ENCODE data around the gene RGS3. TPM values are rescaled to one million over a fixed set of nuclear protein-coding genes. Genes with fewer than 3 reads are reported as not detected.
A peak's percentile ranks its signal among the peaks of the same experiment; 100 is the strongest.

RGS3 gene
- total RNA-seq, 1 experiment from 2014 or later: 39.4 TPM

GRCh38 chr9:113566016-113566711 is 102.6 kb downstream of the RGS3 start:
- ChIA-PET RAD21 (ENCODE audit: low non-redundant PET in 1 of 2, low total read pairs in 2 of 2, uncharacterized antibody in 2 of 2, unreplicated experiment in 2 of 2) (no interaction called here), CTCF (no interaction called here), POLR2A (interaction anchor here (0.7 to 1.6 kb wide), 2 partner anchors 13 to 21 kb away, joined by 3 to 5 read pairs; no protein-coding TSS in a partner anchor)
- no TSS peak for BruUV-seq (replicated peaks)
- Histone ChIP-seq H3K4me1 (ENCODE audit: control insufficient read depth in 1 of 2, insufficient read depth in 2 of 2, low read length in 2 of 2) (peaks cover 30 to 38% of the 10 kb centered on the region in 2 experiments), H4K20me1 (ENCODE audit: insufficient read depth) (no peaks in the 10 kb centered on the region), H3K79me2 (ENCODE audit: insufficient read depth, low read length) (no peaks in the 10 kb centered on the region), H3K36me3 (ENCODE audit: control insufficient read depth in 1 of 2, insufficient read depth in 2 of 2, low read length in 2 of 2) (no peaks in the 10 kb centered on the region), H3K9ac (ENCODE audit: low read length) (no peak overlapping the region), H3K4me2 (ENCODE audit: low read length) (0 out of 2 replicates have a peak overlapping the region, but pooled peaks have one; percentile 15), H3K27ac (ENCODE audit: low read depth, low read length) (no peak overlapping the region; the same call in 1 of the 2 replicates), H3K27me3 (ENCODE audit: insufficient read depth, low read length) (no peaks in the 10 kb centered on the region), H3K4me3 (replicated peaks in 1 of 2; ENCODE audit: low read depth in 1 of 2, low read length in 2 of 2) (peak overlapping the region in 1 of 2 experiments; percentile 34; a peak in 2 of 4 replicates), H2AFZ (ENCODE audit: low read depth, low read length, poor library complexity, severe bottlenecking) (no peak overlapping the region), H3K9me2 (ENCODE audit: insufficient read depth) (no peaks in the 10 kb centered on the region), H3K9me3 (ENCODE audit: control insufficient read depth in 1 of 2, insufficient read depth in 1 of 2, low read depth in 1 of 2, low read length in 2 of 2) (no peaks in the 10 kb centered on the region)
- no peak for DNase-seq (ENCODE audit: low read depth, low spot score)
- TF ChIP-seq YY1 (IDR thresholded peaks at IDR 0.05; ENCODE audit: extremely low read depth, insufficient replicate concordance, low read depth, low read length): no peak
- no peak for TF ChIP-seq FOSL1 (IDR thresholded peaks at IDR 0.05; ENCODE audit: low read depth)
- no peak for TF ChIP-seq POLR2AphosphoS5 (IDR thresholded peaks at IDR 0.05; ENCODE audit: low read depth, low read length)
- TF ChIP-seq EGR1 (IDR thresholded peaks at IDR 0.05; ENCODE audit: low read depth): no peak
- no peak for TF ChIP-seq RAD21 (IDR thresholded peaks at IDR 0.05; ENCODE audit: low read depth)
- no peak for ATAC-seq
- intact Hi-C loops (cut with micrococcal nuclease): no loop called here

- Histone ChIP-seq H3K4me2 (ENCODE audit: low read length) (no peak overlapping the region), H2AFZ (ENCODE audit: low read depth, low read length, poor library complexity, severe bottlenecking) (no peak overlapping the region), H3K4me3 (replicated peaks in 1 of 2; ENCODE audit: low read depth in 1 of 2, low read length in 2 of 2) (no peak overlapping the region), H3K4me1 (ENCODE audit: control insufficient read depth in 1 of 2, insufficient read depth in 2 of 2, low read length in 2 of 2) (peaks cover 30 to 42% of the 10 kb centered on the region in 2 experiments), H3K9ac (ENCODE audit: low read length) (no peak overlapping the region), H3K36me3 (ENCODE audit: control insufficient read depth in 1 of 2, insufficient read depth in 2 of 2, low read length in 2 of 2) (no peaks in the 10 kb centered on the region), H3K27me3 (ENCODE audit: insufficient read depth, low read length) (no peaks in the 10 kb centered on the region), H4K20me1 (ENCODE audit: insufficient read depth) (no peaks in the 10 kb centered on the region), H3K9me2 (ENCODE audit: insufficient read depth) (no peaks in the 10 kb centered on the region), H3K27ac (ENCODE audit: low read depth, low read length) (no peak overlapping the region), H3K79me2 (ENCODE audit: insufficient read depth, low read length) (no peaks in the 10 kb centered on the region), H3K9me3 (ENCODE audit: control insufficient read depth in 1 of 2, insufficient read depth in 1 of 2, low read depth in 1 of 2, low read length in 2 of 2) (no peaks in the 10 kb centered on the region)
- no peak for ATAC-seq
- no peak for DNase-seq (ENCODE audit: low read depth, low spot score)
- CTCF ChIA-PET: no interaction called here
- no TSS peak for BruUV-seq (replicated peaks)
- intact Hi-C loops (cut with micrococcal nuclease): no loop called here
- RAD21 ChIA-PET (ENCODE audit: low non-redundant PET in 1 of 2, low total read pairs in 2 of 2, uncharacterized antibody in 2 of 2, unreplicated experiment in 2 of 2): no interaction called here
- POLR2A ChIA-PET: interaction anchor here (1.6 kb wide), 1 partner anchor 12 kb away, joined by 5 read pairs; no protein-coding TSS in a partner anchor
- TF ChIP-seq CTCF (IDR thresholded peaks at IDR 0.05 in 2 of 3, conservative IDR thresholded peaks at IDR 0.05 in 1 of 3; ENCODE audit: borderline replicate concordance in 1 of 3, insufficient read depth in 1 of 3, low read depth in 2 of 3, low read length in 2 of 3) (no peak), CBX3 (IDR thresholded peaks at IDR 0.05; ENCODE audit: low read depth) (no peak), FOSL1 (IDR thresholded peaks at IDR 0.05; ENCODE audit: low read depth) (no peak), YY1 (IDR thresholded peaks at IDR 0.05; ENCODE audit: extremely low read depth, insufficient replicate concordance, low read depth, low read length) (no peak), TCF7L2 (IDR thresholded peaks at IDR 0.05; ENCODE audit: borderline replicate concordance, extremely low read depth, insufficient read depth, insufficient read length) (no peak), MAX (IDR thresholded peaks at IDR 0.05) (no peak), SIN3A (IDR thresholded peaks at IDR 0.05; ENCODE audit: low read depth) (no peak), EZH2 (IDR thresholded peaks at IDR 0.05) (no peak), REST (IDR thresholded peaks at IDR 0.05; ENCODE audit: low read depth) (no peak), JUND (IDR thresholded peaks at IDR 0.05) (no peak), ZFX (IDR thresholded peaks at IDR 0.05) (no peak), POLR2A (IDR thresholded peaks at IDR 0.05; ENCODE audit: borderline replicate concordance, extremely low read depth, insufficient read depth, insufficient read length) (no peak)
Observed at GRCh38 chr9:113566712-113567071, 103.2 kb downstream of the RGS3 start.
